ENCODE measurements around the gene CFAP298. TPM values are rescaled to one million over a fixed set of nuclear protein-coding genes. Genes with fewer than 3 reads are reported as not detected.

The CFAP298 gene
- polyA plus RNA-seq, 3 donors, result 18.7 to 28.7 (median 26.5) TPM

DNA sequence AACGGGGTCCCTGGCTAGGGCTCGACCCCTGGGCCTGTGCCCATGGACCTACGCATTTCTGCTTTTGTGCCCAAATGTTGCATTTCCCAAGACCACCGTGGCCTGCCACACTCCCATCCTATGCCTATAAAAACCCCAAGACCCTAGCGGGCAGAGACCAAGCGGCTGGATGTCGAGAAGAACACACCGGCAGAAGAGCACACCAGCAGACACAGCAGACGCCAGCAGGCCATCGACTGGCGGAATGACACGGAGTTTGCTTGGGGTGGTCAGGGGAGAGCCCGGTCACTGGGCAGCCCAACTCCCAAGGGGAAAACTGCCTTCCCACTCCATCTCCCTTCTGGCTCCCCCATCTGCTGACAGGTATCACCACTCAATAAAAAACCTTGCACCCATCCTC, 31.2 kb downstream of the CFAP298 start:
- WGBS (ENCODE audit: insufficient coverage), result 100% methylated on average over 6 of the region's 13 CpGs
- no peaks in the 10 kb centered on the region for H3K27me3 ChIP-seq (ENCODE audit: control insufficient read depth in 2 of 2, insufficient read depth in 2 of 2, low read length in 2 of 2)
- TF ChIP-seq, protein P1, sequence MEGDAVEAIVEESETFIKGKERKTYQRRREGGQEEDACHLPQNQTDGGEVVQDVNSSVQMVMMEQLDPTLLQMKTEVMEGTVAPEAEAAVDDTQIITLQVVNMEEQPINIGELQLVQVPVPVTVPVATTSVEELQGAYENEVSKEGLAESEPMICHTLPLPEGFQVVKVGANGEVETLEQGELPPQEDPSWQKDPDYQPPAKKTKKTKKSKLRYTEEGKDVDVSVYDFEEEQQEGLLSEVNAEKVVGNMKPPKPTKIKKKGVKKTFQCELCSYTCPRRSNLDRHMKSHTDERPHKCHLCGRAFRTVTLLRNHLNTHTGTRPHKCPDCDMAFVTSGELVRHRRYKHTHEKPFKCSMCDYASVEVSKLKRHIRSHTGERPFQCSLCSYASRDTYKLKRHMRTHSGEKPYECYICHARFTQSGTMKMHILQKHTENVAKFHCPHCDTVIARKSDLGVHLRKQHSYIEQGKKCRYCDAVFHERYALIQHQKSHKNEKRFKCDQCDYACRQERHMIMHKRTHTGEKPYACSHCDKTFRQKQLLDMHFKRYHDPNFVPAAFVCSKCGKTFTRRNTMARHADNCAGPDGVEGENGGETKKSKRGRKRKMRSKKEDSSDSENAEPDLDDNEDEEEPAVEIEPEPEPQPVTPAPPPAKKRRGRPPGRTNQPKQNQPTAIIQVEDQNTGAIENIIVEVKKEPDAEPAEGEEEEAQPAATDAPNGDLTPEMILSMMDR (IDR thresholded peaks at IDR 0.05), result no peak

DNA sequence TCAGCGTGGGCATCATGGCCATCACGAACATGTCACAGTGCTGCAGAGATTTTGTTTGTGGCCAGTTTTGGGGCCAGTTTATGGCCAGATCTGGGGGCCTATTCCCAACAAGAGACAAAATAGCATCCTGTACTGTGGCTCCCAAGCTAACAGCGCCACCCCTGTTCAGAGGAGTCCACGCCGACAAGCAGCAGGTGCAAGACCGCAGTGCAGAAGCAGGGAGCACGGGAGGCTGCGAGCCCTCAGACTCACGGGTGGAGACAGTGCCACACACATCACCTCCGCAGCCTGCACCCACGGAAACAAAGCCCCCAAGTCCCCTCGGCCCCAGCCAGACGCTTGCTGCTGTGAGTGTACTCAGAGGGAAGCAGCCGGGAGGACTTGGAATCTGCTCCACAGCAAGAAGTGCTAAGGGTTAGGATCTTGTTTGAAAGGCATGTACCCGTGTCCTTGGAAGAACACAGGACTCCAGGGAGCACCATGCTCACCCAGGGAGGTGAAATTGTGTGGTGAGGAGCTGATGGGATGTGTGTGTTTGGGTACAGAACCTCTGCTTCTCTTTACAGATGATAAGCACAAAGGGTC, 34.0 kb downstream of the CFAP298 start:
- H3K4me1 Mint-ChIP-seq, result no peaks in the 10 kb centered on the region
- no peaks in the 10 kb centered on the region for H3K9me3 Mint-ChIP-seq
- H3K27ac ChIP-seq (ENCODE audit: low read depth in 1 of 2, low read length in 2 of 2), result no peak overlapping the region
- peaks cover 1 to 2% (median 2%) of the 10 kb centered on the region in 3 donors for H3K27me3 Mint-ChIP-seq (ENCODE audit: low read depth in 3 of 3)
- no peak overlapping the region for H2AFZ ChIP-seq (ENCODE audit: insufficient read depth, low read depth, low read length, poor library complexity, severe bottlenecking)
- no peaks in the 10 kb centered on the region for H3K36me3 ChIP-seq (replicated peaks in 1 of 2; ENCODE audit: control insufficient read depth in 1 of 2, insufficient read depth in 2 of 2, low read length in 2 of 2)
- H3K27me3 ChIP-seq (ENCODE audit: control insufficient read depth in 2 of 2, insufficient read depth in 2 of 2, low read length in 2 of 2), result no peaks in the 10 kb centered on the region
- no peaks in the 10 kb centered on the region for H3K79me2 ChIP-seq (ENCODE audit: insufficient read depth, low read length)
- no peaks in the 10 kb centered on the region for H3K9me3 ChIP-seq (replicated peaks in 1 of 2; ENCODE audit: control insufficient read depth in 1 of 2, insufficient read depth in 1 of 2, low read length in 2 of 2)
- H4K20me1 ChIP-seq (ENCODE audit: insufficient read depth, low read length), result no peaks in the 10 kb centered on the region
- H3K27ac Mint-ChIP-seq, result no peak overlapping the region
- no peaks in the 10 kb centered on the region for H3K4me1 ChIP-seq (ENCODE audit: control insufficient read depth in 1 of 2, insufficient read depth in 2 of 2, low read length in 2 of 2)
- TF ChIP-seq, protein P1 (IDR thresholded peaks at IDR 0.05), result no peak
- no peaks in the 10 kb centered on the region for H3K36me3 Mint-ChIP-seq
- DNase-seq, result no peak
- 73% methylated on average over 14 of the region's 15 CpGs for WGBS (ENCODE audit: insufficient coverage)
- no peak overlapping the region for H3K4me2 ChIP-seq (replicated peaks; ENCODE audit: extremely low read depth, low read length, poor library complexity, severe bottlenecking)
- no peak overlapping the region for H3K4me3 Mint-ChIP-seq
- no peak overlapping the region for H3K4me3 ChIP-seq (replicated peaks in 1 of 3; ENCODE audit: low read depth in 2 of 3, low read length in 3 of 3)
- H3K9ac ChIP-seq (ENCODE audit: insufficient read depth, low read length, poor library complexity, severe bottlenecking), result no peak overlapping the region
- intact Hi-C loops (cut with micrococcal nuclease), result no loop called here

More for the DNA sequence above, 31.2 kb downstream of the CFAP298 start:
- Histone ChIP-seq H2AFZ (ENCODE audit: insufficient read depth, low read depth, low read length, poor library complexity, severe bottlenecking) (no peak overlapping the region), H3K36me3 (replicated peaks in 1 of 2; ENCODE audit: control insufficient read depth in 1 of 2, insufficient read depth in 2 of 2, low read length in 2 of 2) (no peaks in the 10 kb centered on the region), H3K27ac (ENCODE audit: low read depth in 1 of 2, low read length in 2 of 2) (no peak overlapping the region), H3K4me1 (ENCODE audit: control insufficient read depth in 1 of 2, insufficient read depth in 2 of 2, low read length in 2 of 2) (no peaks in the 10 kb centered on the region), H3K4me2 (replicated peaks; ENCODE audit: extremely low read depth, low read length, poor library complexity, severe bottlenecking) (no peak overlapping the region), H3K9me3 (replicated peaks in 1 of 2; ENCODE audit: control insufficient read depth in 1 of 2, insufficient read depth in 1 of 2, low read length in 2 of 2) (no peaks in the 10 kb centered on the region), H4K20me1 (ENCODE audit: insufficient read depth, low read length) (no peaks in the 10 kb centered on the region), H3K79me2 (ENCODE audit: insufficient read depth, low read length) (no peaks in the 10 kb centered on the region), H3K4me3 (replicated peaks in 1 of 3; ENCODE audit: low read depth in 2 of 3, low read length in 3 of 3) (no peak overlapping the region), H3K9ac (ENCODE audit: insufficient read depth, low read length, poor library complexity, severe bottlenecking) (no peak overlapping the region)
- H3K4me1 Mint-ChIP-seq, result no peaks in the 10 kb centered on the region
- H3K27me3 Mint-ChIP-seq (ENCODE audit: low read depth in 3 of 3), result peaks cover 0 to 1% (median 1%) of the 10 kb centered on the region in 3 donors
- no peak for DNase-seq
- H3K27ac Mint-ChIP-seq, result no peak overlapping the region
- intact Hi-C loops (cut with micrococcal nuclease), result no loop called here
- no peaks in the 10 kb centered on the region for H3K9me3 Mint-ChIP-seq
- H3K36me3 Mint-ChIP-seq, result no peaks in the 10 kb centered on the region
- H3K4me3 Mint-ChIP-seq, result no peak overlapping the region

Measured in CD14-positive monocyte (primary cell).